CD8-positive, alpha-beta memory T cell (primary cell): ENCODE results near the gene PLCL2. TPM values are rescaled to one million over a fixed set of nuclear protein-coding genes. Genes with fewer than 3 reads are reported as not detected.
A peak's percentile ranks its signal among the peaks of the same experiment; 100 is the strongest.

Experiments used
- CTCF ChIA-PET: fragments of 350-600 bp; sonication (Branson Sonifier 250); formaldehyde crosslinking; loops from one replicate; lab custom pipeline; 2021; ENCODE audit warnings: antibody characterized with exemption; lab: Charles Lee
- POLR2A ChIA-PET: fragments of 350-600 bp; sonication (Branson Sonifier 250); formaldehyde crosslinking; loops from one replicate; lab custom pipeline; 2021; ENCODE audit warnings: antibody characterized with exemption; lab: Charles Lee
- DNase-seq, 5 donors: peaks; one replicate each; pipeline versions ENCODE4 v3.0.0 to v3.0.0-alpha.2; 2020 to 2022; ENCODE audit warnings: mixed read lengths in 1 of 5
- H3K27ac ChIP-seq: one replicate; pipeline ENCODE4 v1.7.0; 2013; ENCODE audit warnings: low read depth, mild to moderate bottlenecking, low read length, moderate library complexity
- H3K27me3 ChIP-seq: 2 replicates; pipeline ENCODE4 v1.7.0; 2013; ENCODE audit warnings: low read length, mild to moderate bottlenecking; ENCODE audit not compliant: insufficient read depth, poor library complexity, severe bottlenecking
- H3K36me3 ChIP-seq: 2 replicates; pipeline ENCODE4 v1.7.0; 2013; ENCODE audit warnings: mild to moderate bottlenecking, low read length, moderate library complexity; ENCODE audit not compliant: insufficient read depth
- H3K4me1 ChIP-seq: 2 replicates; pipeline ENCODE4 v1.7.0; 2013; ENCODE audit warnings: mild to moderate bottlenecking, low read length, moderate library complexity; ENCODE audit not compliant: insufficient read depth
- H3K4me3 ChIP-seq: 2 replicates; pipeline ENCODE4 v1.7.0; 2013; ENCODE audit warnings: mild to moderate bottlenecking, low read length
- H3K9me3 ChIP-seq: 2 replicates; pipeline ENCODE4 v1.7.0; 2013; ENCODE audit warnings: mild to moderate bottlenecking, low read length
- H3K27ac Mint-ChIP-seq, 8 donors: one replicate each; pipeline ENCODE4 v1.8.0; 2020 to 2021; ENCODE audit warnings: mixed read lengths in 8 of 8, mild to moderate bottlenecking in 6 of 8, inconsistent platforms in 3 of 8, moderate library complexity in 3 of 8
- H3K27me3 Mint-ChIP-seq, 2 donors: one replicate each; pipeline ENCODE4 v1.8.0; 2020 to 2021; ENCODE audit warnings: mixed read lengths in 2 of 2, mild to moderate bottlenecking in 1 of 2, moderate library complexity in 1 of 2
- H3K36me3 Mint-ChIP-seq, 3 donors: one replicate each; pipeline ENCODE4 v1.8.0; 2020 to 2021; ENCODE audit warnings: mixed read lengths in 3 of 3, inconsistent platforms in 1 of 3, mild to moderate bottlenecking in 1 of 3
- H3K4me1 Mint-ChIP-seq, 3 donors: one replicate each; pipeline ENCODE4 v1.8.0; 2020 to 2021; ENCODE audit warnings: mixed read lengths in 3 of 3, inconsistent platforms in 1 of 3, mild to moderate bottlenecking in 1 of 3
- H3K4me3 Mint-ChIP-seq, 7 donors: one replicate each; pipeline ENCODE4 v1.8.0; 2020 to 2021; ENCODE audit warnings: mixed read lengths in 7 of 7, mild to moderate bottlenecking in 6 of 7, moderate library complexity in 4 of 7, inconsistent platforms in 2 of 7
- H3K9me3 Mint-ChIP-seq, 5 donors: one replicate each; pipeline ENCODE4 v1.8.0; 2020 to 2022; ENCODE audit warnings: mixed read lengths in 5 of 5, mild to moderate bottlenecking in 3 of 5, moderate library complexity in 2 of 5, inconsistent platforms in 1 of 5
- polyA plus RNA-seq: library from polyadenylated mRNA; unstranded; fragments of 300-500 nt; fragmentation: Illumina TruSeq; gene quantifications from one replicate; pipeline ENCODE4 v1.2.3, GENCODE V29; 2021
- total RNA-seq, 2 experiments: library from RNA; stranded (reverse); gene quantifications; one replicate each; pipeline ENCODE4 v1.2.3, GENCODE V29; 2021

Gene PLCL2
- total and polyA plus RNA-seq, 3 experiments from 2014 or later = 22.2 to 94.9 (median 22.8) TPM

DNA sequence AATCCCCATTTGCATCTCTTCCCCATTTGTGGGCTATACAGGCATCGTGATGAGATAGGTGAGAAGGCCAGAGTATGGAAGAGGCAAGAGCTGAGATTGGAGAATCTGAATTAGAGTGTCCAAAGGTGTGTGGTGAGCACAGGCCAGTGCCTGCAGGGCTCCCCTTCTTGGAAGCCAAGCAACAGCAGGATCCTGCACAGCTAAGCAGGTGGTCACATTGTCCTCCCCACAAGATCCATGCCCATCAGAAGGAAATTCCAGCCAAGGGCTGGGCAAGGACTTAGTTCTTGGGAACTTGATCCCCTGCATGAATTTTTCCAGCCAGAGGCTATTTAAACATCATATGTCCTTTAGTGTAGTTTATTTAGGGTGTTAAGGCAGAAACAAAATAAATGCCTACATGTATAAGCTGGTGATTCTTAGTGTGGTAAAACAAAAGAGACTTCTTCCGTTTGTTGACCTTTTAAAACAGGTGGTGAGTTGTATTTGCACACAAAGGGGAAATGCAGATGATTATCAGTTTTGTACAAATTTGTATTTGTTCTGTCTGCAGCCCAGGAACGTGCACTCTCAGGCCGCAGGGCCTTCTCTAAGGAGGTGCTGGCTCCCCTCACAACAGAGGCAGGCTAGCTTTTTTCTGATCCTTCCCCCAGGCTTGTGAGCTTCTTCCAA, 110.2 kb downstream of the PLCL2 start:
- Mint-ChIP-seq H3K36me3 (peaks cover 0 to 1% (median 0%) of the 10 kb centered on the region in 3 donors), H3K4me3 (peak overlapping the region in 6 of 7 donors; percentile 7 to 69 (median 36)), H3K27ac (peak overlapping the region in 7 of 8 donors; percentile 25 to 80 (median 67)), H3K27me3 (no peaks in the 10 kb centered on the region), H3K9me3 (no peaks in the 10 kb centered on the region), H3K4me1 (peaks cover 85 to 97% (median 97%) of the 10 kb centered on the region in 3 donors)
- DNase-seq = no peak
- Histone ChIP-seq H3K36me3 (no peaks in the 10 kb centered on the region), H3K27me3 (no peaks in the 10 kb centered on the region), H3K27ac (no peak overlapping the region), H3K9me3 (no peaks in the 10 kb centered on the region), H3K4me1 (peaks cover 50% of the 10 kb centered on the region), H3K4me3 (no peak overlapping the region)
- POLR2A ChIA-PET = interaction anchor here (0.6 to 0.7 kb wide), 2 partner anchors 11 to 588 kb away, joined by 3 read pairs; no protein-coding TSS in a partner anchor
- CTCF ChIA-PET = interaction anchor here (1.3 kb wide), 1 partner anchor 111 kb away, joined by 3 read pairs; no protein-coding TSS in a partner anchor

- Histone ChIP-seq H3K36me3 (no peaks in the 10 kb centered on the region), H3K4me1 (peaks cover 50% of the 10 kb centered on the region), H3K9me3 (no peaks in the 10 kb centered on the region), H3K4me3 (no peak overlapping the region), H3K27ac (no peak overlapping the region), H3K27me3 (no peaks in the 10 kb centered on the region)
- no peak for DNase-seq
- POLR2A ChIA-PET = interaction anchor here (0.7 kb wide), 1 partner anchor 12 kb away, joined by 3 read pairs; no protein-coding TSS in a partner anchor
- H3K4me3 Mint-ChIP-seq = peak overlapping the region in 6 of 7 donors; percentile 8 to 49 (median 22)
- peaks cover 83 to 95% (median 90%) of the 10 kb centered on the region in 3 donors for H3K4me1 Mint-ChIP-seq
- no peaks in the 10 kb centered on the region for H3K27me3 Mint-ChIP-seq
- peak overlapping the region in 5 of 8 donors; percentile 58 to 80 (median 77) for H3K27ac Mint-ChIP-seq
- H3K9me3 Mint-ChIP-seq = peaks cover 0 to 3% (median 0%) of the 10 kb centered on the region in 5 donors
- peaks cover 0 to 1% (median 0%) of the 10 kb centered on the region in 3 donors for H3K36me3 Mint-ChIP-seq
- CTCF ChIA-PET = interaction anchor here (1.3 kb wide), 2 partner anchors 35 to 111 kb away, joined by 3 read pairs; no protein-coding TSS in a partner anchor
Observed at GRCh38 chr3:16995601-16996000, 110.8 kb downstream of the PLCL2 start.

DNA sequence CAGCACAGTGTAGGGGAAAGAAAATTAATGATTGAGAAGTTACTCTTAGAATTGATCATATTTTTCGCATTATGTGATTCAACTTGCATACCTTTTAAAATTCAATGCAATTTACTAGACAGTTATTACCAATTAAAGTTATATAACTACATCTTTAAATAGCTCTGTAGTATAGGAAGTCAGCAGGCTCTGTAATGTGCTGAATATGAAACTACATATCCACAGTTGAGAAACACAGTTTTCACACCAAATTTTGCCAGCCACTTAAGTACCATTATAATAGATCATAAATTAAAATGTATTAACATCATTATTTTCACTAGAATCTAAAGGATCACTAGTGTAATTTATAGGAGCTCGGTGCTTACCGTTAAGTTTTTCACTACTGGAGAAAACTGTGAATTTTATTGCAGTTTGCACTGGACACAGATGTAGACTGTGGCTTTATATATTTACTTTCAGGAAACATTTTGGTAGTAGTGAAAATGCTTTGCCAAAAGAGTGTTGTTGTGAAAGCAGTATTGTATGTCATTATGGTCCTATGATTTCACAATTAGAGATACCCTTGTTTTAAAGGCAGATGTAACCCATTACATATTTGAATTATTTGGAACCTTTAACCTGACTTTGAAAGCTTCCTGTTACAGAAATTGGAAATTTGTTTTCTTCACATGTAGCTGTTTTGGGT, 113.6 kb downstream of the PLCL2 start:
- ChIA-PET POLR2A (interaction anchor here (1.0 kb wide), 1 partner anchor 65 kb away, joined by 3 read pairs; no protein-coding TSS in a partner anchor), CTCF (no interaction called here)
- peaks cover 0 to 12% (median 3%) of the 10 kb centered on the region in 5 donors for H3K9me3 Mint-ChIP-seq
- H3K36me3 ChIP-seq = no peaks in the 10 kb centered on the region
- peaks cover 85 to 96% (median 92%) of the 10 kb centered on the region in 3 donors for H3K4me1 Mint-ChIP-seq
- H3K4me3 ChIP-seq = no peak overlapping the region
- no peak overlapping the region for H3K4me3 Mint-ChIP-seq
- peak overlapping the region in 2 of 8 donors; percentile 30 to 59 for H3K27ac Mint-ChIP-seq
- H3K27me3 ChIP-seq = no peaks in the 10 kb centered on the region
- no peaks in the 10 kb centered on the region for H3K9me3 ChIP-seq
- H3K36me3 Mint-ChIP-seq = peaks cover 2 to 15% (median 3%) of the 10 kb centered on the region in 3 donors
- H3K27ac ChIP-seq = no peak overlapping the region
- H3K27me3 Mint-ChIP-seq = peaks cover 0 to 2% of the 10 kb centered on the region in 2 donors
- no peak for DNase-seq
- peaks cover 43% of the 10 kb centered on the region for H3K4me1 ChIP-seq

- peaks cover 43% of the 10 kb centered on the region for H3K4me1 ChIP-seq
- ChIA-PET CTCF (no interaction called here), POLR2A (interaction anchor here (1.0 kb wide), 1 partner anchor 65 kb away, joined by 3 read pairs; no protein-coding TSS in a partner anchor)
- no peak overlapping the region for H3K27ac ChIP-seq
- peaks cover 2 to 15% (median 3%) of the 10 kb centered on the region in 3 donors for H3K36me3 Mint-ChIP-seq
- H3K9me3 ChIP-seq = no peaks in the 10 kb centered on the region
- no peak overlapping the region for H3K4me3 Mint-ChIP-seq
- peaks cover 87 to 96% (median 92%) of the 10 kb centered on the region in 3 donors for H3K4me1 Mint-ChIP-seq
- no peak overlapping the region for H3K4me3 ChIP-seq
- peaks cover 0 to 2% of the 10 kb centered on the region in 2 donors for H3K27me3 Mint-ChIP-seq
- H3K9me3 Mint-ChIP-seq = peaks cover 0 to 12% (median 3%) of the 10 kb centered on the region in 5 donors
- no peaks in the 10 kb centered on the region for H3K27me3 ChIP-seq
- H3K27ac Mint-ChIP-seq = peak overlapping the region in 4 of 8 donors; percentile 2 to 62 (median 44)
- no peak for DNase-seq
- H3K36me3 ChIP-seq = no peaks in the 10 kb centered on the region
Observed at GRCh38 chr3:16999161-16999560, 114.4 kb downstream of the PLCL2 start.

- H3K4me1 ChIP-seq = peaks cover 44% of the 10 kb centered on the region
- H3K27ac Mint-ChIP-seq = peak overlapping the region in 1 of 8 donors; percentile 58
- H3K9me3 ChIP-seq = no peaks in the 10 kb centered on the region
- no peak overlapping the region for H3K4me3 ChIP-seq
- peaks cover 87 to 96% (median 92%) of the 10 kb centered on the region in 3 donors for H3K4me1 Mint-ChIP-seq
- peaks cover 0 to 12% (median 3%) of the 10 kb centered on the region in 5 donors for H3K9me3 Mint-ChIP-seq
- peaks cover 2 to 15% (median 3%) of the 10 kb centered on the region in 3 donors for H3K36me3 Mint-ChIP-seq
- no peaks in the 10 kb centered on the region for H3K36me3 ChIP-seq
- POLR2A ChIA-PET = no interaction called here
- H3K27me3 ChIP-seq = no peaks in the 10 kb centered on the region
- no peak overlapping the region for H3K27ac ChIP-seq
- peaks cover 0 to 2% of the 10 kb centered on the region in 2 donors for H3K27me3 Mint-ChIP-seq
- no peak for DNase-seq
- no peak overlapping the region for H3K4me3 Mint-ChIP-seq
- CTCF ChIA-PET = no interaction called here
Observed at GRCh38 chr3:16999871-17000270, 115.1 kb downstream of the PLCL2 start.

GRCh38 chr3:17003457-17003856, 118.7 kb downstream of the PLCL2 start:
- H3K36me3 Mint-ChIP-seq = peaks cover 2 to 15% (median 3%) of the 10 kb centered on the region in 3 donors
- peak overlapping the region in 1 of 7 donors; percentile 10 for H3K4me3 Mint-ChIP-seq
- Histone ChIP-seq H3K9me3 (no peaks in the 10 kb centered on the region), H3K4me1 (peaks cover 41% of the 10 kb centered on the region), H3K27me3 (no peaks in the 10 kb centered on the region), H3K36me3 (no peaks in the 10 kb centered on the region), H3K27ac (no peak overlapping the region), H3K4me3 (no peak overlapping the region)
- POLR2A ChIA-PET = no interaction called here
- CTCF ChIA-PET = no interaction called here
- H3K9me3 Mint-ChIP-seq = peaks cover 0 to 12% (median 3%) of the 10 kb centered on the region in 5 donors
- peaks cover 84 to 96% (median 85%) of the 10 kb centered on the region in 3 donors for H3K4me1 Mint-ChIP-seq
- H3K27me3 Mint-ChIP-seq = peaks cover 0 to 2% of the 10 kb centered on the region in 2 donors
- H3K27ac Mint-ChIP-seq = peak overlapping the region in 3 of 8 donors; percentile 29 to 32 (median 30)
- no peak for DNase-seq

DNA sequence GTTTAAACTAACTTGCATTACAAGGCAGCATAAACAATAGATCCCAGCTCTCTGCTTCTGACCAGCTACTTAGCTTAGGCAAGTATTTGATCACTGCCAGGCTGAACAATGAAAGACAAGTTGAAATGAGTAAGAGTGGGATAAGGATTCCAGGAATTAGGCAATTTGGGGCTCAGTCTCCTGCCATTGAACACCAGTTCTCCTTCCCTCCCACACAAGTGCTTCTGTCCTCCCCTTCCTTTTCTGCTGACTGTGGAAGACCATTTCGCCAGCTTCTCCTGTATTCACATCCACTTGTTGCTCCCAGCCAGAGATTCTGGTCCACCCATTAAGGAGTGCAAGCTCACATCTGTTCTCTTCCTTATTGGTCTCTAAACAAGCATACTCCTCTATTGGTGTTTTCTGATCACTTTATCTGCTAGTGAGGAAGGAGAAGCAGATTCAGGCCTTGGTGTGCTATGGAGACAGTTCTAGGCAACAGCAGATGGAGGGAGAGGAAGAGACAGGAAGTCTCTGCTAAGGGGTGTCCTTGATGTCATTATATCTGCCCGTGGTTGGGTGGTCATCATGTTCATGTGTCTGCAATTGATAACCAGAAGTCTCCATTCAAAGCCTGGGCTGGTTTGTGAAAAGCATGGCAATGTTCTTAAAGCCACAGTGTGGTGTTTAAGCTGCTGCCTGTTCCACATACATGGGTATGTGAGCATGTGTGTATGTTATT, 121.5 kb downstream of the PLCL2 start:
- H3K36me3 ChIP-seq = peaks cover 14% of the 10 kb centered on the region
- Mint-ChIP-seq H3K27ac (peak overlapping the region; percentile 1 to 81 (median 39)), H3K4me3 (peak overlapping the region in 4 of 7 donors; percentile 15 to 55 (median 29)), H3K27me3 (no peaks in the 10 kb centered on the region), H3K9me3 (peaks cover 0 to 4% (median 3%) of the 10 kb centered on the region in 5 donors), H3K36me3 (peaks cover 6 to 19% (median 18%) of the 10 kb centered on the region in 3 donors), H3K4me1 (peaks cover 69 to 84% (median 79%) of the 10 kb centered on the region in 3 donors)
- H3K4me3 ChIP-seq = no peak overlapping the region
- H3K27ac ChIP-seq = no peak overlapping the region
- ChIA-PET POLR2A (no interaction called here), CTCF (interaction anchor here (1.8 kb wide), 1 partner anchor 105 kb away, joined by 4 read pairs; no protein-coding TSS in a partner anchor)
- no peak for DNase-seq
- H3K9me3 ChIP-seq = no peaks in the 10 kb centered on the region
- no peaks in the 10 kb centered on the region for H3K27me3 ChIP-seq
- H3K4me1 ChIP-seq = peaks cover 34% of the 10 kb centered on the region
